PC-3 (cell line): ENCODE results near the gene SLC45A3. TPM values are rescaled to one million over a fixed set of nuclear protein-coding genes. Genes with fewer than 3 reads are reported as not detected.

Experiments
- ATAC-seq: fragments of 200-7000 bp; cut with Tn5 transposase; 2 replicates; pipeline ENCODE4 v1.9.1; 2020; ENCODE audit warnings: mild to moderate bottlenecking, moderate library complexity
- BruUV-seq: library from RNA; stranded (reverse); fragments of 400-500 nt; replicated peaks from 2 replicates; lab custom pipeline; 2021; lab: Mats Ljungman, UMichigan
- CTCF ChIA-PET: fragments of 300-600 bp; sonication (Branson Sonifier 250); formaldehyde crosslinking; loops from one replicate; lab custom pipeline; 2022; ENCODE audit warnings: antibody characterized with exemption; lab: Charles Lee
- POLR2A ChIA-PET: fragments of 300-600 bp; sonication (Branson Sonifier 250); formaldehyde crosslinking; loops from one replicate; lab custom pipeline; 2022; ENCODE audit warnings: antibody characterized with exemption; ENCODE audit not compliant: unreplicated experiment; lab: Charles Lee
- DNase-seq: peaks from one replicate; pipeline ENCODE4 v3.0.0-alpha.2; 2015
- H2AFZ ChIP-seq: fragments of 300-600 bp; sonication (generic); 2 replicates; pipeline ENCODE4 v1.6.0; 2016; ENCODE audit warnings: antibody characterized with exemption, low read length
- H3F3A ChIP-seq: fragments of 300-600 bp; sonication (generic); one replicate; pipeline ENCODE4 v1.6.0; 2017; ENCODE audit warnings: antibody characterized with exemption, low read length, control low read depth, mild to moderate bottlenecking; ENCODE audit not compliant: unreplicated experiment
- H3K27ac ChIP-seq: fragments of 300-600 bp; sonication (generic); 2 replicates; pipeline ENCODE4 v1.5.1; 2016; ENCODE audit warnings: mild to moderate bottlenecking, low read length
- H3K27me3 ChIP-seq: fragments of 300-600 bp; sonication (generic); 2 replicates; pipeline ENCODE4 v1.6.1; 2016; ENCODE audit warnings: low read length, mixed read lengths
- H3K36me3 ChIP-seq: fragments of 300-600 bp; sonication (generic); 2 replicates; pipeline ENCODE4 v1.6.1; 2016; ENCODE audit warnings: low read depth, mixed run types, low read length, mixed read lengths
- H3K4me1 ChIP-seq: fragments of 300-600 bp; sonication (generic); 2 replicates; pipeline ENCODE4 v1.5.1; 2016; ENCODE audit warnings: low read length; ENCODE audit not compliant: insufficient read depth
- H3K4me2 ChIP-seq: fragments of 300-600 bp; sonication (generic); 2 replicates; pipeline ENCODE4 v1.6.0; 2016; ENCODE audit warnings: low read length
- H3K4me3 ChIP-seq: fragments of 300-600 bp; sonication (generic); 2 replicates; pipeline ENCODE4 v1.5.1; 2016; ENCODE audit warnings: mild to moderate bottlenecking, low read length, mixed read lengths
- H3K79me2 ChIP-seq: fragments of 300-600 bp; sonication (generic); 2 replicates; pipeline ENCODE4 v1.6.1; 2017; ENCODE audit warnings: low read length, mixed read lengths
- H3K9ac ChIP-seq: fragments of 300-600 bp; sonication (generic); 2 replicates; pipeline ENCODE4 v1.6.0; 2016; ENCODE audit warnings: mild to moderate bottlenecking, low read length
- H3K9me2 ChIP-seq: fragments of 300-600 bp; sonication (generic); replicated peaks from 2 replicates; pipeline ENCODE4 v1.6.1; 2016; ENCODE audit warnings: mixed run types, low read length, mixed read lengths
- H3K9me3 ChIP-seq: fragments of 300-600 bp; sonication (generic); 2 replicates; pipeline ENCODE4 v1.6.1; 2016; ENCODE audit warnings: low read length, mixed read lengths
- H4K20me1 ChIP-seq: fragments of 300-600 bp; sonication (generic); 2 replicates; pipeline ENCODE4 v1.6.1; 2016; ENCODE audit warnings: low read length, mixed read lengths
- CTCF ChIP-seq: fragments of 300-600 bp; sonication (generic); conservative IDR thresholded peaks from 2 replicates; pipeline ENCODE4 v1.5.1; 2017; ENCODE audit warnings: antibody characterized with exemption, low read depth, mild to moderate bottlenecking, low read length
- EZH2 ChIP-seq: fragments of 300-600 bp; sonication (generic); IDR thresholded peaks from one replicate; pipeline ENCODE4 v1.6.1; 2017; ENCODE audit warnings: antibody characterized with exemption, mild to moderate bottlenecking, low read length; ENCODE audit not compliant: unreplicated experiment
- EZH2phosphoT487 ChIP-seq: fragments of 300-600 bp; sonication (generic); IDR thresholded peaks from 2 replicates; pipeline ENCODE4 v1.6.1; 2018; ENCODE audit warnings: mild to moderate bottlenecking, antibody characterized with exemption, low read length, borderline replicate concordance
- intact Hi-C: fragments of 100-400 bp; cut with micrococcal nuclease; formaldehyde crosslinking; loops from 2 replicates; pipeline ENCODE4 v1.9.0; 2023
- total RNA-seq: library from RNA; depleted of rRNA; stranded (reverse); fragments of >200 nt; gene quantifications from 2 replicates; pipeline ENCODE4 v1.2.3, GENCODE V29; 2014

Gene SLC45A3
- total RNA-seq, 1 experiment from 2014 or later = 33.2 TPM

GRCh38 chr1:205630241-205630640 is 50.1 kb downstream of the SLC45A3 start:
- Histone ChIP-seq H3K4me3 (peak overlapping the region; percentile 86), H3K4me2 (peak overlapping the region; percentile 94), H3K27ac (peak overlapping the region; percentile 76), H3K9me2 (no peaks in the 10 kb centered on the region), H3K4me1 (peaks cover 24% of the 10 kb centered on the region), H3F3A (no peaks in the 10 kb centered on the region), H3K9me3 (no peaks in the 10 kb centered on the region), H2AFZ (no peak overlapping the region), H3K79me2 (peaks cover 56% of the 10 kb centered on the region), H3K27me3 (no peaks in the 10 kb centered on the region), H3K36me3 (no peaks in the 10 kb centered on the region), H4K20me1 (peaks cover 12% of the 10 kb centered on the region), H3K9ac (peak overlapping the region; percentile 81)
- intact Hi-C loops = no loop called here
- POLR2A ChIA-PET = interaction anchor here (0.6 to 1.3 kb wide), 5 partner anchors 38 to 650 kb away, joined by 3 to 5 read pairs (median 3); no protein-coding TSS in a partner anchor
- DNase-seq (peak; percentile 35), ATAC-seq (no peak)
- CTCF ChIA-PET = interaction anchor here (0.6 kb wide), 1 partner anchor 13 kb away, joined by 4 read pairs; no protein-coding TSS in a partner anchor
- BruUV-seq = no TSS peak
- TF ChIP-seq EZH2phosphoT487 (no peak), CTCF (no peak), EZH2 (no peak)

GRCh38 chr1:205629751-205630150 is 50.6 kb downstream of the SLC45A3 start:
- Histone ChIP-seq H3K4me1 (peaks cover 24% of the 10 kb centered on the region), H3K27ac (peak overlapping the region; percentile 76; the same call in 1 of the 2 replicates), H3K79me2 (peaks cover 61% of the 10 kb centered on the region), H2AFZ (no peak overlapping the region), H3K9ac (peak overlapping the region; percentile 81), H3K4me3 (peak overlapping the region; percentile 86), H3K9me3 (no peaks in the 10 kb centered on the region), H3K4me2 (peak overlapping the region; percentile 94), H3K36me3 (no peaks in the 10 kb centered on the region), H3K9me2 (no peaks in the 10 kb centered on the region), H3F3A (no peaks in the 10 kb centered on the region), H4K20me1 (peaks cover 12% of the 10 kb centered on the region), H3K27me3 (no peaks in the 10 kb centered on the region)
- ATAC-seq (no peak), DNase-seq (no peak)
- intact Hi-C loops = no loop called here
- POLR2A ChIA-PET = interaction anchor here (0.7 to 1.3 kb wide), 3 partner anchors 73 to 112 kb away, joined by 3 to 5 read pairs (median 3); no protein-coding TSS in a partner anchor
- CTCF ChIA-PET = interaction anchor here (0.6 kb wide), 1 partner anchor 13 kb away, joined by 4 read pairs; no protein-coding TSS in a partner anchor
- no TSS peak for BruUV-seq
- TF ChIP-seq CTCF = no peak
- TF ChIP-seq EZH2 = no peak
- no peak for TF ChIP-seq EZH2phosphoT487

- intact Hi-C loops = no loop called here
- no peaks in the 10 kb centered on the region for H3F3A ChIP-seq
- no TSS peak for BruUV-seq
- no peak for TF ChIP-seq EZH2
- ATAC-seq = no peak
- H3K4me2 ChIP-seq = no peak overlapping the region
- ChIA-PET CTCF (no interaction called here), POLR2A (no interaction called here)
- H4K20me1 ChIP-seq = peaks cover 12% of the 10 kb centered on the region
- H3K4me3 ChIP-seq = no peak overlapping the region
- no peaks in the 10 kb centered on the region for H3K9me2 ChIP-seq
- H3K36me3 ChIP-seq = 0 out of 2 replicates have a peak, but pooled peaks cover 4% of the 10 kb centered on the region
- H3K79me2 ChIP-seq = peaks cover 76% of the 10 kb centered on the region
- H3K27me3 ChIP-seq = no peaks in the 10 kb centered on the region
- no peaks in the 10 kb centered on the region for H3K9me3 ChIP-seq
- no peak overlapping the region for H3K27ac ChIP-seq
- no peak overlapping the region for H2AFZ ChIP-seq
- no peak overlapping the region for H3K9ac ChIP-seq
- peaks cover 15% of the 10 kb centered on the region for H3K4me1 ChIP-seq
- DNase-seq = no peak
These were observed 52.4 kb downstream of the SLC45A3 start for GRCh38 chr1:205627956-205628355.
